ENCODE data around the gene ELL.

ELL gene

GRCh38 chr19:18466354-18466753, 55.5 kb downstream of the ELL start:
- no peak for ATAC-seq
- TF ChIP-seq ZFP3 (CRISPR knock-in tag; IDR thresholded peaks at IDR 0.05) (no peak), ARNTL (CRISPR knock-in tag; IDR thresholded peaks at IDR 0.05; ENCODE audit: borderline replicate concordance, low read depth) (no peak), ESRRG (CRISPR knock-in tag; IDR thresholded peaks at IDR 0.05) (no peak), ZNF70 (CRISPR knock-in tag; IDR thresholded peaks at IDR 0.05) (no peak), ISL1 (CRISPR knock-in tag; IDR thresholded peaks at IDR 0.05) (no peak), OSR1 (CRISPR knock-in tag; IDR thresholded peaks at IDR 0.05) (no peak), CSRNP3 (CRISPR knock-in tag; IDR thresholded peaks at IDR 0.05) (no peak), CSDC2 (CRISPR knock-in tag; IDR thresholded peaks at IDR 0.05) (no peak), SNAI2 (CRISPR knock-in tag; IDR thresholded peaks at IDR 0.05) (no peak), ZFP30 (CRISPR knock-in tag; IDR thresholded peaks at IDR 0.05) (no peak), ZNF565 (CRISPR knock-in tag; conservative IDR thresholded peaks at IDR 0.05; ENCODE audit: low read depth) (no peak), GLIS3 (CRISPR knock-in tag; IDR thresholded peaks at IDR 0.05) (no peak)
- TF ChIP-seq, protein P1, sequence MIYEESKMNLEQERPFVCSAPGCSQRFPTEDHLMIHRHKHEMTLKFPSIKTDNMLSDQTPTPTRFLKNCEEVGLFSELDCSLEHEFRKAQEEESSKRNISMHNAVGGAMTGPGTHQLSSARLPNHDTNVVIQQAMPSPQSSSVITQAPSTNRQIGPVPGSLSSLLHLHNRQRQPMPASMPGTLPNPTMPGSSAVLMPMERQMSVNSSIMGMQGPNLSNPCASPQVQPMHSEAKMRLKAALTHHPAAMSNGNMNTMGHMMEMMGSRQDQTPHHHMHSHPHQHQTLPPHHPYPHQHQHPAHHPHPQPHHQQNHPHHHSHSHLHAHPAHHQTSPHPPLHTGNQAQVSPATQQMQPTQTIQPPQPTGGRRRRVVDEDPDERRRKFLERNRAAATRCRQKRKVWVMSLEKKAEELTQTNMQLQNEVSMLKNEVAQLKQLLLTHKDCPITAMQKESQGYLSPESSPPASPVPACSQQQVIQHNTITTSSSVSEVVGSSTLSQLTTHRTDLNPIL (CRISPR knock-in tag; IDR thresholded peaks at IDR 0.05; ENCODE audit: low read depth), result no peak

GRCh38 chr19:18465964-18466339, 55.9 kb downstream of the ELL start:
- TF ChIP-seq TSHZ2 (CRISPR knock-in tag; IDR thresholded peaks at IDR 0.05), result no peak
- no peak for TF ChIP-seq ZNF70 (CRISPR knock-in tag; IDR thresholded peaks at IDR 0.05)
- TF ChIP-seq OSR1 (CRISPR knock-in tag; IDR thresholded peaks at IDR 0.05), result no peak
- no peak for TF ChIP-seq TOX (CRISPR knock-in tag; IDR thresholded peaks at IDR 0.05; ENCODE audit: borderline replicate concordance)
- TF ChIP-seq, protein P2, sequence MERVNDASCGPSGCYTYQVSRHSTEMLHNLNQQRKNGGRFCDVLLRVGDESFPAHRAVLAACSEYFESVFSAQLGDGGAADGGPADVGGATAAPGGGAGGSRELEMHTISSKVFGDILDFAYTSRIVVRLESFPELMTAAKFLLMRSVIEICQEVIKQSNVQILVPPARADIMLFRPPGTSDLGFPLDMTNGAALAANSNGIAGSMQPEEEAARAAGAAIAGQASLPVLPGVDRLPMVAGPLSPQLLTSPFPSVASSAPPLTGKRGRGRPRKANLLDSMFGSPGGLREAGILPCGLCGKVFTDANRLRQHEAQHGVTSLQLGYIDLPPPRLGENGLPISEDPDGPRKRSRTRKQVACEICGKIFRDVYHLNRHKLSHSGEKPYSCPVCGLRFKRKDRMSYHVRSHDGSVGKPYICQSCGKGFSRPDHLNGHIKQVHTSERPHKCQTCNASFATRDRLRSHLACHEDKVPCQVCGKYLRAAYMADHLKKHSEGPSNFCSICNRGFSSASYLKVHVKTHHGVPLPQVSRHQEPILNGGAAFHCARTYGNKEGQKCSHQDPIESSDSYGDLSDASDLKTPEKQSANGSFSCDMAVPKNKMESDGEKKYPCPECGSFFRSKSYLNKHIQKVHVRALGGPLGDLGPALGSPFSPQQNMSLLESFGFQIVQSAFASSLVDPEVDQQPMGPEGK (CRISPR knock-in tag; IDR thresholded peaks at IDR 0.05; ENCODE audit: borderline replicate concordance), result no peak
- TF ChIP-seq CSRNP3 (CRISPR knock-in tag; IDR thresholded peaks at IDR 0.05), result no peak
- TF ChIP-seq ZNF565 (CRISPR knock-in tag; conservative IDR thresholded peaks at IDR 0.05; ENCODE audit: low read depth), result no peak
- no peak for TF ChIP-seq RARB (CRISPR knock-in tag; IDR thresholded peaks at IDR 0.05)
- TF ChIP-seq ZNF8 (CRISPR knock-in tag; IDR thresholded peaks at IDR 0.05), result no peak
- TF ChIP-seq GLIS3 (CRISPR knock-in tag; IDR thresholded peaks at IDR 0.05), result no peak
- no peak for TF ChIP-seq ZC3H10 (CRISPR knock-in tag; IDR thresholded peaks at IDR 0.05)
- no peak for TF ChIP-seq PPARA (CRISPR knock-in tag; IDR thresholded peaks at IDR 0.05; ENCODE audit: borderline replicate concordance)
- TF ChIP-seq ISL1 (CRISPR knock-in tag; IDR thresholded peaks at IDR 0.05), result no peak
- TF ChIP-seq, protein P1 (CRISPR knock-in tag; IDR thresholded peaks at IDR 0.05; ENCODE audit: low read depth), result no peak
- no peak for TF ChIP-seq ZFP30 (CRISPR knock-in tag; IDR thresholded peaks at IDR 0.05)
- TF ChIP-seq ESRRG (CRISPR knock-in tag; IDR thresholded peaks at IDR 0.05), result no peak
- no peak for ATAC-seq

Measured in SK-N-SH treated with all-trans-retinoic acid at 6 μM for 48 hours (cell line).